ENCODE data around the gene FXYD2.
"Not testable (repeated sequence)": the region's sequence is repeated elsewhere in the genome, so short reads cannot be mapped to it uniquely, and the experiment has no call there.

The FXYD2 gene

GRCh38 chr11:117824571-117825537, at the start of gene FXYD2:
FXYD2 (minus strand) TSS chr11:117824744; CDS start chr11:117824678, 66 bp downstream.
- DNase-seq = no peak

DNA sequence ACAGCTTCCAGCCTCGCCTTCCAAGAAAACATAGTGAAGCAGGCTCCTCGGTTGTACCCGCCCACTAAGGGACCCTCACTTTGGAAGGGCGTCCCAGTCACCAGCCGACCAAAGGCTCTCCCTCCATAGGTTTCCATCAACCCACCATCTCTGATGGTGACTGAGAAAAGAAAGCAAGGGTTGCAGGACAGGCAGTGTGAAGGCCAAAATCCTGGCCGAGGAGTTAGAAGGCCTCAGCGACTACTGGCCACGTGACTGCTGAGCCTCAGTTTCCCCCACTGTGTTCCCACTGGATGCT, 49.2 kb upstream of the FXYD2 start:
- DNase-seq = no peak

DNA sequence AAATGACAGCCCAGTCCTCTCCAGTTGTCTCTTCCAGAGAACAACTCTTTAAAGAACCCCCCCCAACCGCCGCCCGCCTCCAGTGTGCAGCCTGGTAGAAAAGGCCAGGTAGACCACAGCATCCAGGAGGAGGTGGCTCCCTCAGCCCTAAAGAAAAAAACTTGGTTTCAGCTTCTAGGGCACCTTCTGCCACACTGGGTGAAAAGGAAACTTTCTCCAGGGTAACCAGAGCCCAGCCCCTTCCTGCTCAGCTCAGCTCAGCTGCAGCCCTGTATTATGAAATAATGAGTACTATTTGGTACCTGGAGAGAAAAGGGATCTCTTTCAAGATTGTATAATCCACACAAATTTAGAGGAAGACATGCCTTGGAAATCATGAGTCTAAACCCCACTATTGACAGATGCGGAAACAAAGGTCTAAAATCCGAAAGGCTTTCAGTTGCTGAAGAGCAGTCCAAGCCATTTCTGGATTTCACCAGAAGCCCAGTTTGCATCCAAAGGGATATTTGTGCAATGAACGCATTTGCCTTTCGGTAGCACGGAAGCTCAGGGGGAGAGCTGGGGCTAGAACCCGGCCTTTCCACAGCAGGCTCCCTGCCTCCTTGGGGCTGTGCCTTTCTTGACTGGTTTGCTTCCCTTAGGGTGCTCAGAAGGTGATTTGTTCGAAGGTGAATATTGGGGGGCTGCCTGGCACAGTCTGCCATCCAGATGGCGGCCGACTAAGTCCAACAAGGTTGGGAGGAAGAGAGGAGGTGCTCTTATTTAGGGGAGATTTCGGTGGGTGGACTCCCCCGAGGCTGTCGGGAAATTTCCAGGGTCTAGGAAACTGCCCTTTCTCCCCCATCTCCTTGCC, 48.7 kb upstream of the FXYD2 start:
- DNase-seq = no peak

GRCh38 chr11:117872420-117872961, 47.9 kb upstream of the FXYD2 start:
- no peak for DNase-seq

- DNase-seq = no peak
Measured at GRCh38 chr11:117871784-117872183, 47.2 kb upstream of the FXYD2 start.

DNA sequence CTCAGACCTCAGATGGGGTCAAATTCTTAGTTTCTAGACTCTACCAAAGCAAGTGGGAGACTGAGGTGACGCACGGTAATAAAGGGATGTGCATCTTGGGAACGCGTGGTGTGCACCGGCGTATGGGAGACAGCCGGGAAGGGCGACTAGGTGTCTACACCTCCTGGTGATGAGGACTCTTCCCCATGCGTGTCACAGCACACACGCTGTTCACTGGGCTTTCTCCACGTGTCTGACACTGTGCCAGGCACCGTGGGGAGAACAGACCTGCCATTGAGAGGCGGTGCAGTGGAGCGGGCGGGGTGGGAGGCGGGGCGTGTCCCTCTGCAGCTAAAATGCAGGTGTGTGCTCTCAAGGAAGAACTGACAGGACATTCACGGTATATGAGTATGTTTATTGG, 46.6 kb upstream of the FXYD2 start:
- DNase-seq = no peak

DNA sequence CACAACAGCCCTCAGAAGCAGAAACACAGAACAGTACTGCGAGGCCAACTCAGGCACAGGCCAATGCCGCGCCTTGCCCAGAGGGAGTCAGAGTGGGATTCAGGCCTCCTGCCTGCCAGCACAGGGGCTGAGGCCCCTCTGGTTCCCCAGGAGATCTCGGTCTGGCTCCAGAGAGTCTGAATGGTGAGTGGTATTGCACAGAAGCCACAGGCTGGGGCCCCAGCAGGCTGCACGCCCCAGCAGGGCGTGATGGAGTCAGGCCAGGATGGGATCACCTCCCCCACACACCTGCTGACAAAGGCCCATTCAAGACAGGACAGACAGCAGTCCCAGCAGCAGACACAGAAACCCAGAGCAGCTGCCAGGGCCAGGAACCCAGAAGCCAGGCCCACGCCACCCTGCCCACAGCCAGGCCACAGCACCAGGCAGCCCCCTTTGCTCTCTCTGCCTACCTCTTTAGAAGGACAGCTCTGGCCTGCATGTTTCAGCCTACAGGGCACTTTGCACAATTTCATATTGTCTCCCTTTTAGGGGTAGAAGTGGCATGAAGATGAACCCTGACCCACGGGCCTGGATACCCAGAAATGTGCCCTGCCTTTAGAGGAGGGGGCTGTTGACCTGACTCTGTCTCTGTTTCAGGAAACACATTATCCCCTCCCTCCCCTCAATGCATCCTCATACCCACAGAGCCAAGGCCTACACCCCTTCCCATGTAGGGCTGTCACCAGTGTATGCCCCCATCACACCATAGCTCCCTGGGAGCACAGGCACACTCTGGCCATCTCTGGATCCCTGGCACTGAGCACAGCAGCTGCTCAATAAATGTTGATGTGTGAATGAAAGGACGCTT, 45.8 kb upstream of the FXYD2 start:
- DNase-seq = no peak

- no peak for DNase-seq
Measured at GRCh38 chr11:117869604-117870003, 45.1 kb upstream of the FXYD2 start.

GRCh38 chr11:117868815-117869561, 44.4 kb upstream of the FXYD2 start:
- DNase-seq = no peak

GRCh38 chr11:117868088-117868487, 43.5 kb upstream of the FXYD2 start:
- no peak for DNase-seq

GRCh38 chr11:117866526-117866925, 42.0 kb upstream of the FXYD2 start:
- no peak for DNase-seq

GRCh38 chr11:117865546-117865945, 41.0 kb upstream of the FXYD2 start:
- DNase-seq = not testable (repeated sequence)

DNA sequence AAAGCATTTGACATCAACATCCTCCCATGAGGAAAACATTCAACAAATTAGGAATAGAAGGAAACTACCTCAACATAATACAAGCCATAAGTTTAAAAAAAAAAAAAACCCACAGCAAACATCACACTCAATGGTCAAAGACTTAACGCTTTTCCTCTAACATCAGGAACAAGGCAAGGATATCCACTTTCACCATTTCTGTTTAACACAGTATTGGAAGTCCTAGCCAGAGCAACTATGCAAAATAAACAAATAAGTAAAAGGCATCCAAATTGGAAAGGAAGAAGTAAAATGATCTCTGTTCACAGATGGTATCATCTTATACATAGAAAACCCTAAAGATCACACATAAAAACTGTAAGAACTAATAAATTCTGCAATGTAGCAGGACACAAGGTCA, 38.8 kb upstream of the FXYD2 start:
- no peak for DNase-seq

DNA sequence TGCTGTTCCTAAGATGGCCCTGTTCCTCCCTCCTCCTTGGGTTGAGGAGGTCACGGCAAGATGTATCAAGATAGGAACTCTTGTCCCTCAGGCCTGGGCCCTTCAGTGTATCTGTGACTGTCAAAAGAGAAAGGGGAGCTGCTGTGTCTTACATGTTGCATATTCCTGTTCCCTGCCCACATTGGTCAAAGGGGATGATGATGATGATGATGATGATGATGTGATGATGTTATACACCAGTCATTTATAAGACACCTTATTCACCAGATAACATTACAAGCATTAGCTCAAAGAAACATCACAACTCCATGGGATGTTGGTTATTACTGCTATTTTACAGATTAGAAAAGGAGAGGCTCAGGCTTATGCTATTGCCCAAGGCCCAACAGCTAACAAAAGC, 38.2 kb upstream of the FXYD2 start:
- DNase-seq = no peak

DNA sequence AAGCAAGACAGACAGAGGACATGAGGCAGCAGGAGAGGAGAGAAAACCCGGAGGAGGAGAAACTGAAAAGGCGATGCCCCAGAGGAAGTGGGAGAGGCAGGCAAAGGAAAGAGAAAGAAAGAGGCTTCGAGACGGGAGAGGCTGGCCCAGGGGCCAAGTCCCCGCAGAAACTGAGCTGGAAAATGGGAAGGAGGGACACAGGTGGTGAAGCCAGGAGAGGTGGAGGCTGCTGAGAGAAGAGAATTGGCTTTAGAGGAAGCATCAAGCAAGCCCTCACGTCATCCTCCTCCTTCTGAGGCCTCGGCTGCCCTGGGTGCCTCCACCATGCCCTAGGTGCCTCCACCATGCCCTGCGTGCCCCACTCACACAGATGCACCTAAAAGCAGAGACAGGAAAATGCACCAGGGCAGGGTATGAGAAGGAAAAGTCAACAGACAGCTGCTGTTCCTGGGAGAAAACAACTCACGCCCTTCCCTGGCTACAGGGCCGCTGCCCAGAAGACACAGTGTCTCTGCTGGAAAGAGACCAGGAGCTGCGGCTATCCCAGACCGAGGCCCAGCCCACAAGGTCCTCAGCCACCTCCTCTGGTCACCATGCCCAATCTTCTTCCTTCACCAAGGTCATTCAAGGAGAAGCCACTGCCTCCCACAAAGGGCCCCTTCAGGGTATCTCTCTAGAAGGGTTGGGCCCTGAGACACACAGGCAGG, 37.6 kb upstream of the FXYD2 start:
- DNase-seq = no peak

GRCh38 chr11:117861151-117862018, 36.8 kb upstream of the FXYD2 start:
- no peak for DNase-seq

DNA sequence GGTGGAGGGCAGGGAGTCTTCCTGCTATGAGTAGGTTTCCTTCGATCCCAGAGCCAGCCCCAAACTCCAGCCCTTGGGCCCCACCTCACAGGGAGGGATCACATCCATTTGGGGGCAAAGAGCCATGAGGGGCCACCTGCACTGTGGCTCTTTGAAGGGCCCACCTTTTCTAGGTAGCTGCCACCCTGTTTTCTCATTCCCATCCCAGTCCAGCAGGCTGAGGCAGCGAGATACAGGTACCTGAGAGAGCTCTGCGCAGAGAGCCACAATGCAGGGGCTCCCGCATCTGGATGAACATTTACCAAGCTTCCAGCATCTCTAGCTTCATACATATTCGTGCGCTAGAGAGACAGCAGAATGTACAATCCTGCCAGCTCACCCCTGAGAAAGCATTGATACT, 35.6 kb upstream of the FXYD2 start:
- DNase-seq = no peak

GRCh38 chr11:117859488-117860112, 35.1 kb upstream of the FXYD2 start:
- no peak for DNase-seq

- DNase-seq = no peak
Measured at GRCh38 chr11:117859061-117859460, 34.5 kb upstream of the FXYD2 start.
